ENCODE measurements around the gene ACAP3.

Gene ACAP3

GRCh38 chr1:1259540-1259939, 48.2 kb downstream of the ACAP3 start:
- DNase-seq = no peak
- no peaks in the 10 kb centered on the region for H3K9me3 ChIP-seq (ENCODE audit: severe bottlenecking)
- TF ChIP-seq CTCF (IDR thresholded peaks at IDR 0.05; ENCODE audit: low read depth, low read length) = no peak
- no peak overlapping the region for H3K27ac ChIP-seq
- no peak overlapping the region for H3K4me3 ChIP-seq (ENCODE audit: low read depth, low read length)
- peaks cover 68% of the 10 kb centered on the region for H3K36me3 ChIP-seq
- no peaks in the 10 kb centered on the region for H3K27me3 ChIP-seq (ENCODE audit: insufficient read depth, low read depth, severe bottlenecking)

- H3K27me3 ChIP-seq (ENCODE audit: insufficient read depth, low read depth, severe bottlenecking) = no peaks in the 10 kb centered on the region
- no peak for DNase-seq
- H3K36me3 ChIP-seq = peaks cover 68% of the 10 kb centered on the region
- no peak overlapping the region for H3K4me3 ChIP-seq (ENCODE audit: low read depth, low read length)
- H3K9me3 ChIP-seq (ENCODE audit: severe bottlenecking) = no peaks in the 10 kb centered on the region
- H3K27ac ChIP-seq = no peak overlapping the region
- no peak for TF ChIP-seq CTCF (IDR thresholded peaks at IDR 0.05; ENCODE audit: low read depth, low read length)
Measured at GRCh38 chr1:1259119-1259488, 48.6 kb downstream of the ACAP3 start.

GRCh38 chr1:1256956-1257871, 50.5 kb downstream of the ACAP3 start:
- Histone ChIP-seq H3K27me3 (ENCODE audit: insufficient read depth, low read depth, severe bottlenecking) (no peaks in the 10 kb centered on the region), H3K27ac (no peak overlapping the region), H3K4me3 (ENCODE audit: low read depth, low read length) (no peak overlapping the region), H3K36me3 (peaks cover 64% of the 10 kb centered on the region), H3K9me3 (ENCODE audit: severe bottlenecking) (no peaks in the 10 kb centered on the region)
- no peak for DNase-seq
- TF ChIP-seq CTCF (IDR thresholded peaks at IDR 0.05; ENCODE audit: low read depth, low read length) = no peak

- Histone ChIP-seq H3K36me3 (peaks cover 57% of the 10 kb centered on the region), H3K9me3 (ENCODE audit: severe bottlenecking) (no peaks in the 10 kb centered on the region), H3K27ac (no peak overlapping the region), H3K27me3 (ENCODE audit: insufficient read depth, low read depth, severe bottlenecking) (no peaks in the 10 kb centered on the region), H3K4me3 (ENCODE audit: low read depth, low read length) (no peak overlapping the region)
- DNase-seq = no peak
- no peak for TF ChIP-seq CTCF (IDR thresholded peaks at IDR 0.05; ENCODE audit: low read depth, low read length)
Measured at GRCh38 chr1:1255611-1256010, 52.1 kb downstream of the ACAP3 start.

GRCh38 chr1:1255078-1255477, 52.7 kb downstream of the ACAP3 start:
- no peak overlapping the region for H3K27ac ChIP-seq
- no peaks in the 10 kb centered on the region for H3K27me3 ChIP-seq (ENCODE audit: insufficient read depth, low read depth, severe bottlenecking)
- no peak for DNase-seq
- no peak for TF ChIP-seq CTCF (IDR thresholded peaks at IDR 0.05; ENCODE audit: low read depth, low read length)
- H3K4me3 ChIP-seq (ENCODE audit: low read depth, low read length) = no peak overlapping the region
- H3K9me3 ChIP-seq (ENCODE audit: severe bottlenecking) = no peaks in the 10 kb centered on the region
- H3K36me3 ChIP-seq = peaks cover 52% of the 10 kb centered on the region

GRCh38 chr1:1254667-1254998, 53.1 kb downstream of the ACAP3 start:
- Histone ChIP-seq H3K27ac (no peak overlapping the region), H3K36me3 (peaks cover 47% of the 10 kb centered on the region), H3K27me3 (ENCODE audit: insufficient read depth, low read depth, severe bottlenecking) (no peaks in the 10 kb centered on the region), H3K4me3 (ENCODE audit: low read depth, low read length) (no peak overlapping the region), H3K9me3 (ENCODE audit: severe bottlenecking) (no peaks in the 10 kb centered on the region)
- TF ChIP-seq CTCF (IDR thresholded peaks at IDR 0.05; ENCODE audit: low read depth, low read length) = no peak
- DNase-seq = no peak
